ENCODE data around the gene NME2. TPM values are rescaled to one million over a fixed set of nuclear protein-coding genes. Genes with fewer than 3 reads are reported as not detected.
A peak's percentile ranks its signal among the peaks of the same experiment; 100 is the strongest.
"Not testable (repeated sequence)": the region's sequence is repeated elsewhere in the genome, so short reads cannot be mapped to it uniquely, and the experiment has no call there.

The NME2 gene
- total RNA-seq = 162 TPM

- H3K4me3 ChIP-seq (ENCODE audit: low read length) = peak within 1 kb of the TSS; percentile 64
- no peaks in the 10 kb centered on the region for H3K9me3 ChIP-seq (ENCODE audit: low read depth, low read length)
- H3K27me3 ChIP-seq (ENCODE audit: insufficient read depth, low read length) = no peaks in the 10 kb centered on the region
These were observed at the start of gene NME2 for GRCh38 chr17:51166198-51166986. Gene NME2, plus strand, starts transcription at chr17:51166411. Its CDS starts 420 bp downstream, at chr17:51166831.

DNA sequence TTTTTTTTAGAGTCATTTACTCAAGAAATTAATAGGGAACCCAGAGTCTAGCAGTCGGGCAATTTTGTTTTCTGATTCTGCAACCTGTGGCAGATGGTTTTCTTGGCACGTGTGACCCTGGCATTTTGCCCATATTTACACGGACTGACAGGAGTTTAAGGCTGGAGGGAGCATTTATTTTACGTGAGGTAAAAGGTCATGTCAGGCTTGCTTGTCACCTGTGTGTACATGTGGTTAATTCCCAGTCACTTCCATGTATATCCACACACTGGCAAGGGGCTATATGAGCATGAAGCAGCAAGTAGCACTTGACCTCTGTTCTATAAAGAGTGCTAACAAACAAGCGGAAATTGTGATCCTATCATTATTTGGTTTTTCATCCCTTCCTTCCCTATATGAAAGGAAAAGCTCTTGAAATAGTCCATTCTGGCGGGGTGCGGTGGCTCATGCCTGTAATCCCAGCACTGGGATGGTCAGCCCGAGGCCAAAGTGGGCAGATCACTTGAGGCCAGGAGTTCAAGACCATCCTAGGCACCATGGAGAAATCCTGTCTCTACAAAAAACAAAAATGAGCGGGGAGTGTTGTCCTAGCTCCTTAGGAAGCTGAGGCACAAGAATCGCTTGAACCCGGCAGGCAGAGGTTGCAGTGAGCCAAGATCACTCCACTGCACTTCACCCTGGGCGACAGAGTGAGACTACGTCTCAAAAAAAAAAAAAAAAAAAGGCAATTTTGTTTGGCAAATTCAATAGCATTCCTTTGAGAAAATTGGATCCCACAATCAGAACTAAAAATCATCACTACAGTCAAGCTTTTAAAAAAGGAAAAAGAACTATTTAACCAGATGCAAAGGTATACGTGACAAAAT lies 47.6 kb upstream of the NME2 start:
- H3K4me1 ChIP-seq (ENCODE audit: insufficient read depth, low read length) = peaks cover 54% of the 10 kb centered on the region
- H3K27me3 ChIP-seq (ENCODE audit: insufficient read depth, low read length) = no peaks in the 10 kb centered on the region
- peak overlapping the region; percentile 96 for H3K4me3 ChIP-seq (ENCODE audit: low read length)
- H3K9me3 ChIP-seq (ENCODE audit: low read depth, low read length) = no peaks in the 10 kb centered on the region

More at GRCh38 chr17:51166198-51166986, at the start of gene NME2:
- H3K4me1 ChIP-seq (ENCODE audit: insufficient read depth, low read length) = peaks cover 18% of the 10 kb centered on the region

DNA sequence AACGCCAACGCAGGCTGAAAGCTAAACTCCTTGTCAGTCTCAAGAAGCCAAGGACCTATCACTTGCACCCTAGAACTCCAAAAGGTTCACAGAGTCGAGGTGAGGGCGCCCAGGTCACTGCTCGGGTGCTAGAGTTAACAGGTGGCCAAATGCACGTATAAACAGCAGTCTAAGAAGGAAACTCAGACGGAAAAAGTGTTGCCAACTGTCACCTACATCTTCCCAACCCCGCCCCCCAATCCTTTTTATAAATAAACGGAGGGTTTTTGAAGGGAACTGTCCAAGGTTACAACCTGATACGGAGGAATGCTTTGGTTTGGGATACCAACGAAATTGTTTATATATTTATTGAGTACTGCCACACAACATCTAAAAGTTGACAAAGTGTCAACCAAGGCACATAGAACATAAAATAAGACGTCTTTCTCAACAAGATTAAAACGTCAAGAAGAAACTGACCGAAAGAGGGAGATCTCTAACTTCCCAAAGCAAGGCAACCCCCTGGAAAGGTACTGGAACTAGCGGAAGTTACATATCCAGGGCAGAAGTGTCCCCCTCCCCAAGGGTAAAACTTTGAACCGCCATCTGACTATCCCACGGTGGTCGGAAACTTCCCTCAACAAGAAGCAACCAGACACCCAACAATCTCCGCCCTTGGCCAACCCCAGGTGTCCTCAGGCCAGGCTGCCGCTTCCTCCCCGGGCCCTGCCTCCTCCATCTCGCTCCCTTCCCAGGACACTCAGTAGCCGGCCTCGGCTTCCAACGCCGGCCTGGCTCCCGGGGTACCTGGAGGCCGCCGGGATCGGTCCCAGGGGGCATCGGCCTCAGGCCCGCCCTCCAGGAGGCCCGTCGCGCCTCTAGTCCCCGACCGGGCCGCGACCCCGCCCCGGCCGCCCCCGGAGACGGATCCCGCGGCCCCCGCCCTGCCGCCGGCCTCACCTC lies 46.5 kb upstream of the NME2 start:
- Histone ChIP-seq H3K9me3 (ENCODE audit: low read depth, low read length) (no peaks in the 10 kb centered on the region), H3K27me3 (ENCODE audit: insufficient read depth, low read length) (no peaks in the 10 kb centered on the region), H3K4me3 (ENCODE audit: low read length) (peak overlapping the region; percentile 96), H3K4me1 (ENCODE audit: insufficient read depth, low read length) (peaks cover 54% of the 10 kb centered on the region)

DNA sequence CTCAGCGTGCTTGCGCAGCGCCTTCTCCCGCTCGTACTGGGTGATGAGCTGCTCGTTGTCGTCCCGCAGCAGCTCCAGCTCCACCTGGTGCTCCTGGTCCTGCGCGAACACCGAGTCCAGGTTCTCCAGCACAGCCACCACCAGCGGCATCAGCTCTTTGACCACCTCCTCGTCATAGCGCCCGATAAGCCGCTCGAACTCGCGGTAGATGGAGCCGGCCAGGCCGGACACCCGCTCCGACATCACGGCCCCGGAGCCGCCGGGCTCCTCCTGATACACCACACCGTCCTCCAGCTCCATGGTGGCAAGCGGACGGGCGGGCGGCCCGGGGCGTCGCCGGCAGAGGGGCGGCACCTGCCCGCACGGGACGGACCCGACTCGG lies 45.9 kb upstream of the NME2 start:
- Histone ChIP-seq H3K27me3 (ENCODE audit: insufficient read depth, low read length) (no peaks in the 10 kb centered on the region), H3K9me3 (ENCODE audit: low read depth, low read length) (no peaks in the 10 kb centered on the region), H3K4me3 (ENCODE audit: low read length) (peak overlapping the region; percentile 96), H3K4me1 (ENCODE audit: insufficient read depth, low read length) (peaks cover 54% of the 10 kb centered on the region)

DNA sequence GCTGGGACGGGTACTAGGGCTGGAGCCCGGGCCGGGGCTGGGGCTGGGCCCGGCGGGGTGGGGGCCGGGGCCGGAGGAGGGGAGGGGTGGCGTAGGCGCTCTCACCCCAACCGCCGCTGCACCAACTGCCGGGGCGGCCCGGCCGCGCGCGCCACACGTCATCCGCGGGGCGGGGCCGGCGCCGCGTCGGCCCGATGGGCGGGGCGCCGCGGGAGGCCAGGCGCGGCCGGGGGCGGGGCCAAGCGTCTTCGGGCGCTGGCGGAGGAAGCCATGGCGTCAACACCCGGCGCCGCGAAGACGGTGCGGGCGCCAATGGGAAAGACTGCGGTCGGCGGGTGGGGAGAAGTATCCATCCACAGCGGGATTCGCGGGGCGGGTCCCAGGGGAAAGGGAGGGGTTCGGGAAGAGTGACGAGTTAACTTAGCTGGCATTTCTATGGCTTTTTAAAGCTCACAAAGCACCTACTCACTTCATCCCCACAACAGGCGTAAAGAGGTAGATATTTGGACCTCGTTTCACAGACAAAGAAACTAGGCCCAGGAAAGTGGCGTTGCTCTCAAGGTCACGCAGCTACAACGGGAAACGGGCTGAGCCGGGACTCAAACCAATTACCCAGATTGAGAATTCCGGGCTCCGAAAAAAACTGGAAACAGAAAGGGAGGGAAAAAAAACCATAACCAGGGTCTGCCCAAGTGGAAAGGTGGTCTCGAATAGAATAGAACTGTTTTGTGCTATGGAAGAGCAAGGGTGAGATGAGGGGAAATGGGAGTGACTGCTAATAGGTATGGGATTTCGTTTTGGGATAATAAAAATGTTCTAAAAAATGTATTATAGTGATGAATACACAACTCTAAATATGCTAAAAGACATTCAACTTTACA lies 45.2 kb upstream of the NME2 start, which contains the start of gene SPAG9:
Gene SPAG9 (minus strand): TSS at position 130 of the 881 bp plus-strand sequence. CDS start 212 bp downstream, outside the sequence.
- H3K27me3 ChIP-seq (ENCODE audit: insufficient read depth, low read length) = no peaks in the 10 kb centered on the region
- no peaks in the 10 kb centered on the region for H3K9me3 ChIP-seq (ENCODE audit: low read depth, low read length)
- H3K4me1 ChIP-seq (ENCODE audit: insufficient read depth, low read length) = peaks cover 53% of the 10 kb centered on the region
- H3K4me3 ChIP-seq (ENCODE audit: low read length) = peak within 1 kb of the TSS; percentile 96

- Histone ChIP-seq H3K27me3 (ENCODE audit: insufficient read depth, low read length) (no peaks in the 10 kb centered on the region), H3K4me3 (ENCODE audit: low read length) (peak overlapping the region; percentile 70), H3K9me3 (ENCODE audit: low read depth, low read length) (no peaks in the 10 kb centered on the region)
These were observed 44.4 kb upstream of the NME2 start for GRCh38 chr17:51121620-51122472.

DNA sequence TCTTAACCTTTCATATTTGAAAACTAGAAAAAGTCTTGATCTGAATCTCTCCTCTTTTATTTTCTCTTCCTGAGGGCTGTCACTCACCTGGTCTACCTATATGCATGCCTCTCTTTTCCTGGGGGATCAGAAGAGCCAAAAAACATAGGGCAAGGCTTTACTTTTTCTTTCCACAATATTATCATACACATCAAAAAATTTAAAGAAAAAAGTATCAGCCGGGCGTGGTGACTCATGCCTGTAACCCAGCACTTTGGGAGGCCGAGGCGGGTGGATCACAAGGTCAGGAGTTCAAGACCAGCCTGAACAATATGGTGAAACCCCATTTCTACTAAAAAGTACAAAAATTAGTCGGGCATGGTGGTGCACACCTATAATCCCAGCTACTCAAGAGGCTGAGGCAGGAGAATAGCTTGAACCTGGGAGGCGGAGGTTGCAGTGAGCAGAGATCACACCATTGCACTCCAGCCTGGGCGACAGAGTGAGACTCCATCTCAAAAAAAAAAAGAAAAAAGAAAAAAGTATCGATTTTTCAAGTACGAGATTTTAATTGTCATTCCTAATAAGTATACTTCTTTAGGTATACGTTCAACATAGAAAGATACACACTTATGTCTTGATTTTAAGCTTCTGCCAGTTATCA lies 43.6 kb upstream of the NME2 start:
- peaks cover 38% of the 10 kb centered on the region for H3K4me1 ChIP-seq (ENCODE audit: insufficient read depth, low read length)
- H3K27me3 ChIP-seq (ENCODE audit: insufficient read depth, low read length); H3K4me3 ChIP-seq (ENCODE audit: low read length); H3K9me3 ChIP-seq (ENCODE audit: low read depth, low read length): not testable (repeated sequence)

More at GRCh38 chr17:51121620-51122472, 44.4 kb upstream of the NME2 start:
- H3K4me1 ChIP-seq (ENCODE audit: insufficient read depth, low read length) = peaks cover 44% of the 10 kb centered on the region

GRCh38 chr17:51124640-51125503 lies 41.3 kb upstream of the NME2 start:
- Histone ChIP-seq H3K4me3 (ENCODE audit: low read length) (no peak overlapping the region), H3K9me3 (ENCODE audit: low read depth, low read length) (no peaks in the 10 kb centered on the region), H3K4me1 (ENCODE audit: insufficient read depth, low read length) (peaks cover 16% of the 10 kb centered on the region), H3K27me3 (ENCODE audit: insufficient read depth, low read length) (no peaks in the 10 kb centered on the region)

DNA sequence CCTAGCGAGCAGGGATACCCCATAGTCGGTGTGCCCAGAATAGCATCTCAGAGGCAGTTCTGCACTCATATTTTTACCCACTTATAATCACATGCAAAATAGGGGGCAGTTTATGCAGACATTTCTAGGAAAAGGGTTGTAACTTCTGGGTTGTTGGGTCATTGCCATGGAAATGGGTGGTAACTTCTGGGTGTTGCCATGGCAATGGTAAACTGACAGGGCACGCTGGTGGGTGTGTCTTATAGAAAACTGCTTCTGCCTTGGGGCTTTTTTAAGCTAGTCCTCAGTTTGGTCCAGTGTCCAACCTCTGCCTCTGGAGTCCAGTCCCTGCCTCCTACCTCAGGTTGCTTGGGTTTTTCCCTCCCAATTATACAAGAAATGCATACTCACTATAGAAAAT lies 38.1 kb upstream of the NME2 start:
- no peaks in the 10 kb centered on the region for H3K4me1 ChIP-seq (ENCODE audit: insufficient read depth, low read length)
- H3K9me3 ChIP-seq (ENCODE audit: low read depth, low read length) = no peaks in the 10 kb centered on the region
- no peaks in the 10 kb centered on the region for H3K27me3 ChIP-seq (ENCODE audit: insufficient read depth, low read length)
- no peak overlapping the region for H3K4me3 ChIP-seq (ENCODE audit: low read length)

GRCh38 chr17:51132964-51133319 lies 33.3 kb upstream of the NME2 start:
- Histone ChIP-seq H3K9me3 (ENCODE audit: low read depth, low read length) (no peaks in the 10 kb centered on the region), H3K27me3 (ENCODE audit: insufficient read depth, low read length) (no peaks in the 10 kb centered on the region), H3K4me3 (ENCODE audit: low read length) (no peak overlapping the region), H3K4me1 (ENCODE audit: insufficient read depth, low read length) (no peaks in the 10 kb centered on the region)

GRCh38 chr17:51133365-51133764 lies 32.8 kb upstream of the NME2 start:
- Histone ChIP-seq H3K4me3 (ENCODE audit: low read length) (no peak overlapping the region), H3K4me1 (ENCODE audit: insufficient read depth, low read length) (no peaks in the 10 kb centered on the region), H3K9me3 (ENCODE audit: low read depth, low read length) (no peaks in the 10 kb centered on the region), H3K27me3 (ENCODE audit: insufficient read depth, low read length) (no peaks in the 10 kb centered on the region)

DNA sequence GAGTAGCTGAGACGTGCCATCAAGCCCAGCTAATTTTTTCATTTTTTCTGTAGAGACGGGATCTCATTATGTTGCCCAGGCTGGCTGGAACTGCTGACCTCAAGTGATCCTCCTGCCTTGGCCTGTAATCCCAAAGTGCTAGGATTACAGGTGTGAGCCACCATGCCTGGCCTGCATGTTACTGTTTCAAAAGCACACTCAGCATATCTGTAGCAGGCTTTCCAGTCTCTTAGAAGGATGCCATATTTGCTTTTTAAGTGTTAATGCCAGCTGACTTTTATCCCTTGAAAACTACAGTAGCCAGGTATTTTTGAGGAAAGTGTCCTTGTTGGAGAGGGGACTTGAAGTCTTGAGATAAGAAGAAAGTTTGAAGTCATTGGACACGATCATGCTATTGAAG lies 30.3 kb upstream of the NME2 start:
- Histone ChIP-seq H3K4me3 (ENCODE audit: low read length) (no peak overlapping the region), H3K9me3 (ENCODE audit: low read depth, low read length) (no peaks in the 10 kb centered on the region), H3K27me3 (ENCODE audit: insufficient read depth, low read length) (no peaks in the 10 kb centered on the region), H3K4me1 (ENCODE audit: insufficient read depth, low read length) (no peaks in the 10 kb centered on the region)

All from mononuclear cell (primary cell).